Sciatic nerve (tissue), 2 donors: ENCODE measurements around the gene SLC25A13. TPM values are rescaled to one million over a fixed set of nuclear protein-coding genes. Genes with fewer than 3 reads are reported as not detected.
"Not testable (repeated sequence)": the region's sequence is repeated elsewhere in the genome, so short reads cannot be mapped to it uniquely, and the experiment has no call there.

Experiments
- ATAC-seq: fragments of 200-7000 bp; cut with Tn5 transposase; one replicate; pipeline ENCODE4 v1.9.1; 2020; ENCODE audit warnings: mild to moderate bottlenecking, moderate library complexity
- DNase-seq: peaks from one replicate; pipeline ENCODE4 v3.0.0-alpha.2; 2020; ENCODE audit warnings: low spot score
- intact Hi-C: fragments of 100-400 bp; cut with DNase I; formaldehyde crosslinking; loops from one replicate; pipeline ENCODE4 v1.14.2; 2022
- total RNA-seq: library from RNA; stranded (reverse); fragmentation: NEBNext Ultra II Directional; extraction: Animal tissue kit (Norgen Biotek cat#: 25700); gene quantifications from one replicate; pipeline ENCODE4 v1.2.1, GENCODE V29; 2021
- donor health status: DM: no; HTN: no; CAD: no.
- donor health status: DM: no; HTN: no; CAD: no.

SLC25A13 gene
- total RNA-seq, 1 donor from 2014 or later, result 33.5 TPM

DNA sequence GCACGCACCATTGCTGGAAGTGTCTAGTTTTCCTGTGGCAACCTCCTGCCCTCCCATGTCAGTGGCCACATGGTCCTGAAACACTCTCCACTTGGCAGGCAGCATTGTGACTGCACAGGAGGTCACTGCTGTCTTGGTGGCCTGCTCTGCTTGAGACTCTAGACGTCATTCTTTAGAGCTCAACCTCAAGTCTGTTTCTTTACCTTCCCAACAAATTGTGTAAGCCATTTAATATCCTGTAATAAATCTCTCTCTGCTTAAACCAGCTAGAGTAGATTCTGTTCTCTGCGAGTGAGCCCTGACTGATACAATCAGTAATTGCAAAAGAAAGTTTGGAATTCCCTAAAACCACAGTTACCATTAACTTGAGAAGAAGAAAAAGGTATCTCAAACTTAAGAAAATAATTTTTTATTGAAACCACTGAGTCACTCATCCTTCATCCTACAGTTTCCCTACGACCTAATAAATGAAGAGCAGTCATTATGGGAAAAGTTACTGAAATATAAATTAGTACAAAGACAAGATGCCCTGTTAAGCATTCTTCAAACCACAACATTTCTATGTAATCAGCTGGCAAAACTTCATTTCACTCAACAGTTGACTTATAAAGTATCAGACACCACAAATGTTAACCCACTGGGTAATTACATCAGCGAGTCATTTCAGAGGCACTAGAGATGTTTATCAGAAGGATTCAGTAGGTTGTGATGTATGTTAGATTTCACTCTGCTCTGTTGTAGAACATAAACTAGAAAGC, 18.0 kb downstream of the SLC25A13 start:
- DNase-seq (no peak), ATAC-seq (no peak)
- intact Hi-C loops, result no loop called here

DNA sequence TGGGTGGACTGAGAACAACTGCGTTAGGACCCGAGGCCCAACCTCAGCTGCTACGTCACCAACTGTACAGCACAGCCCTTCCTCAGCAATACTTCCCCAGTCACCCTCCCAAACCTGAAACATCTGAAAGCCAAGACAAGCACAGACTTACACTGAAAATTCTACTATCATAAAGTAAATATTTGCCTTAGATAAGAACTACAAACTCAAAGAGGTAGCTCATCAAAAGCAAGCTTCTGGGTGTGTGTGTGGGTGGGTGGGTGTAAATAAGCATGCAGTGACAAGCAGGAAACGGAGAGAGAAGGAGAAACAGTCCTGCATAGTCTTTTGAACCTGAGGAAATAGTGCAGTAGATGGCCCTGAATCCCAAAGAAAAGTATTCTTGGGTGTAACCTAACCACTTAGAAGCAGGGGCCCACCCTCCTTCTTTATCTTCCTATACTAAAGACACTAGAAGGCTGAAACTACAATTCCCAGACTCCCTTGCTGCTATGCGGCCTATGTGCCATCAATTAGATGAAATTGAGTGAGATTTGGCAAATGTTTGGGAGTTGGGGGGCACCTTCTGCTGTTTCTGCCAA, 18.7 kb downstream of the SLC25A13 start:
- ATAC-seq (no peak), DNase-seq (no peak)
- intact Hi-C loops, result no loop called here

DNA sequence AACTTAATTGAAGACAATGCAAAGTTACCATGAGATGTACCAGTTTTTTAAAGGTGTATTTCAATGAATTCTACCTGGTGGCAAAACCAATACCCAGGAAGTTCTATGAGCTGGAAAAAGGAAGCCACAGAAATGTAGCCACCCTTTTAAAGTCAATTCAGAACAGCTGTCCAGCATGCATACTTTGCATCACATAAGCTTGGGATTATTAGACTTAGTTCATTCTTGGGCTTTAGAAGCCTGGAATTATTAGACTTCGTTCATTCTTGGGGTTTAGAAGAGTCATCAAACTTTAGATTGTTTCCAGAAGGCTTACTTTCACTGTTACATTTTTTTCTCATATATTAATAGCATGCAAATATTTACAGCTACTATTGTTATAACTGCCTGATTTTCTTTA, 20.9 kb downstream of the SLC25A13 start:
- intact Hi-C loops, result no loop called here
- no peak for ATAC-seq

DNA sequence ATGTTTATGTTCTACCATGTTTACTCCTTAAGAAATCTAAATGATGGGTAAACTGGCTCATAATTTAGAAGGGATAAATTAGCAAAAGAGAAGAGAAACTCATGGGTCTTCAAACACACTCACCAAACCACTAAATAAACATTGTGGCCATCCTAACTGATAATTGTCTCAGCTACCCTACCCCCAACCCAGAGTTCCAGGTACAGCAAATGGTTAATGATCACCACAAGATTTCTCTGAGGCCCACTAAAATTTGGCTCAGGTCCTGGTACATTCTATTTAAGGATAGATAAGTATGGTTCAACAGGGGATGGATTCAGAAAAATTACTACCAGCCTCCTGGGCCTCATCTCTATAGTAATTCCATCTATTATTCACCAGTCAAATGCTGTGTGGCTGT, 21.4 kb downstream of the SLC25A13 start:
- intact Hi-C loops, result no loop called here
- DNase-seq, result no peak
- ATAC-seq, result no peak

More for the DNA sequence above, 20.9 kb downstream of the SLC25A13 start:
- no peak for DNase-seq

DNA sequence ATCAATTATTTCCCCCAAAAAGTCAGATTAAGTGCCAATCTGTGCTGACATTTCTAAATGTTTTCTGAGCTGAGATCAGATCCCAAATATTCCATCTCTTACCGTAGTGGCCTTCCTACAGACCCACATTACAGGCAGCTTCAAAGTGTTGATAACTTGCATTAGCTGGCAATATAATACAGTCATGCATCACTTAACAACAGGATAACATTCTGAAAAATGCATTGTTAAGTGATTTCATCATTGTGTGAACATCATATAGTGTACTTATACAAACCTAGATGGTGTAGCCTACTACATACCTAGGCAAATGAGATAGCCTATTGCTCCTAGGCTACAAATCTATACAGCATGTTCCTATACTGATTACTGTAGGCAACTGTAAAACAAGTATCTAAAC, 22.4 kb downstream of the SLC25A13 start:
- DNase-seq (no peak), ATAC-seq (no peak)
- intact Hi-C loops, result no loop called here

DNA sequence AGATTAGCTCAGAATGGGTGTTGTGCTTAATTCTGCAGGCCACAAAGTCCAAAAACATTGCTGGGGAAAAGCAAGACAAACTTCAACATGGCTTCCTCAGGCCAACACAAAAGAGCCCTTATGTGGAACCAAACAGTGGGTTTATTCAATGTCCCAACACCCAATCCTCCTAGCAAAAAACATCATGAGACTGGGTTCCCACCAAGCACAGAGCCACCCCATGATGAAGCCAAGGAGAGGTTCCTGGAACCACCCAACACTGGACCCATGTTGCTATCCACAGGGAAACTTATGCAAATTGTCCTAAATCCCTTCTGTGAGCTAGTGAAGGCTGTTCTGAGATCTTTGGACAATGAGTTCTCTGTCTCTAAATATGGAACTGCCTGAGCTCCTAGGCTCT, 24.0 kb downstream of the SLC25A13 start:
- peak; percentile 62 for ATAC-seq
- intact Hi-C loops, result no loop called here
- no peak for DNase-seq

DNA sequence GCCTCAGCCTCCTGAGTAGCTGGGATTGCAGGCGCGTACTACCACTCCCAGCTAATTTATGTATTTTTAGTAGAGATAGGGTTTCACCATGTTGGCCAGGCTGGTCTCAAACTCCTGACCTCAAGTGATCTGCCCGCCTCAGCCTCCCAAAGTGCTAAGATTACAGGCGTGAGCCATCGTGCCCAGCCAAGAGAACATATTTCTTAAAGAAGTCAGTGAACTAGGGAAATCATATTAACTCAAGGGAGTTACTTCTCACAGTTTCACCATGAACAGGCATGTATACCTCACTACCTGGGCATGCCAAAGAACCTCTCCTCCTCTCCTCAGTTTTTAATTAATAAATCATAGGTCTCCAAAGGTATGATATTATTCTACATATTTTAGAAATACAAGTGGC, 24.5 kb downstream of the SLC25A13 start:
- ATAC-seq, DNase-seq, intact Hi-C loops: not testable (repeated sequence)

DNA sequence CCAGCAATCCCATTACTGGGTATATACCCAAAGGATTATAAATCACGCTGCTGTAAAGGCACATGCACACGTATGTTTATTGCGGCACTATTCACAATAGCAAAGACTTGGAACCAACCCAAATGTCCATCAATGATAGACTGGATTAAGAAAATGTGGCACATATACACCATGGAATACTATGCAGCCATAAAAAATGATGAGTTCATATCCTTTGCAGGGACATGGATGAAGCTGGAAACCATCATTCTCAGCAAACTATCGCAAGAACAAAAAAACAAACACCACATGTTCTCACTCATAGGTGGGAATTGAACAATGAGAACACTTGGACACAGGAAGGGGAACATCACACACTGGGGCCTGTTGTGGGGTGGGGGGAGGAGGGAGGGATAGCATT, 28.0 kb downstream of the SLC25A13 start:
- intact Hi-C loops, ATAC-seq, DNase-seq: not testable (repeated sequence)

DNA sequence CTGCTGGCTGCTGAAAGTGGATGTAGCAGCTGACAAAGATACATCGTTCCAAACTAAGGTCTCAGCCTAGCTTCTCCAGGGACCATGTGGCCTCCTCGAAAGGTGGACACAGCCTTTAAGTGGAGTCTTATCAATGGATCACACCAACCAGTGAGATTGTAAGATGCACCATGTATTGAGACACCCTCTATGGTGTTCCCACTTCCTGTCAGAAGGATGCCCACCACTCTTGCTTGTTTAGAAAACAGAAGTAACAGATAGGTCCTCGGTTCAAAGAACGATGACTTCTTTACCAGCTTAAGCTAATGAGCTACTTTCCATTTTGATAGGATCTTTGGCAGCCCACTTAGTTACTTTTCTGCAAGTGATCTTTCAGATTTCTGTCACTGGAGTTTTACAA, 34.3 kb downstream of the SLC25A13 start:
- intact Hi-C loops, result no loop called here
- no peak for DNase-seq

DNA sequence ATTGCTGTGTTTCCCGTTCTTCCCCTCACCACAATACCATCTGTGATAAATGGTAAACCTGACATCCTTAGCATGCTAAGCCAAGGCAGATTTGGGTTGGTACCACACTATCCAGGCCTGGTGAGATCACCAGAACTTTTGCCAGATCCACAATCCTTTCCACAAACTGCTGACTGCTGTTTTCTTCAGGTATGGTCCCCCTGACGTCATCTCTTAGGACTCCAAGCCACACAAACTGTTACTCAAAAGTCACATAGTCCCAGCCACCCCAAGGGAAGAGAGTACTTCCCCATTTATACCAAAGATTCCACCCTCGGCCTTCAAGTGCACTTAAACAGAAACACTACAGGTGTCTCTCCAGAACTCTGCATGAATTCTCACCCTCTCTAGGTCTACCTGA, 34.8 kb downstream of the SLC25A13 start:
- intact Hi-C loops, result no loop called here
- ATAC-seq (no peak), DNase-seq (no peak)

More for the DNA sequence above, 34.3 kb downstream of the SLC25A13 start:
- no peak for ATAC-seq

DNA sequence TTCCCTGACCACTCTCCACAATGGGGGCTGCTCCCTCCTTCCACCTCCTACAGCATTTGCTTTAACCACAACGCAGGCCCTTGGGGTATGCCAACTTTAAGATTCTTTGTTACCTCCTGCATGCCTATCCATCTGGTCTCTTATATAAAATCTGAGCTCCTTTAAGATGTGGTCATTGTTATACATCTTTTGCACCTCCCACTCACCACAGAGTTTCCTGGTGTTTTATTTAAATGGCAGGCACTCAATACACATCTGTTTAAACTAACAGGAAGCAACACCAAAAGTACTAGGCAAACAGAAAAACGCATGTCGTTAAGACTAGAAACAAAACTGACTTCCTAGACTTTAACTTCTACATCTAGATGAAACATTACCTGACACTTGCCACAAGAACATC, 36.3 kb downstream of the SLC25A13 start:
- no peak for DNase-seq
- no peak for ATAC-seq
- intact Hi-C loops, result no loop called here

DNA sequence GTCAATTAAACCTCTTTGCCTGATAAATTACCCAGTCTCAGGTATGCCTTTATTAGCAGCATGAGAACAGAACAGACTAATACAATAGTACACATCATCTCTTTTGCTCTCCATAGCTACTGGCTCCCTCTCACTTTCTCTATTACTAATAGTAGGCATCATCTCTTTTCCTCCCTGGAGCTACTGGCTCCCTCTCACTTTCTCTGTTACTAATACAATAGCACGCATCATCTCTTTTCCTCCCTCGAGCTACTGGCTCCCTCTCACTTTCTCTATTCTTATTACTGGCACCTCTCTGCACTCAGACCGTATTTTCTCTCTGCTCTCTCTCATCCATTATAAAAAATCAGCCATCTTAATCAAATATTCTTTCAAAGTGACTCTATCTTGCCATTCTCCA, 37.1 kb downstream of the SLC25A13 start:
- intact Hi-C loops, result no loop called here
- ATAC-seq (no peak), DNase-seq (no peak)

DNA sequence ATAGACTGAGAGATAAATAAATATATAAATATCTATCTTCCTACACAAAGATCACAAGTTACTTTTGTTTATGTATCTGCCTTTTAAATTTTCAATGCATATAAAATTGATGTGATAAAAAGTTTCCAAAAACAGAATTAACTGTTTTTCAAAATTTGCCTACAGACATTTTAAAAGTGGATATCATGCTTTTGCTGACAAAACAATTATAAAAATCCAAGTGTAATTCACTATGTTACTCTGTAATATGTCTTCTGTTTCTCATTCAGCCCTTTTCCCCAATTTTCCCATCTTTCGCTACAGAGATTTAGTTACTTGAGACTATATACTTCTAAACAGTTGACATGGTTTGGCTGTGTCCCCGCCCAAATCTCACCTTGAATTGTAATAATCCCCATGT, 37.7 kb downstream of the SLC25A13 start:
- intact Hi-C loops, result no loop called here
- DNase-seq, result no peak
- ATAC-seq, result no peak

DNA sequence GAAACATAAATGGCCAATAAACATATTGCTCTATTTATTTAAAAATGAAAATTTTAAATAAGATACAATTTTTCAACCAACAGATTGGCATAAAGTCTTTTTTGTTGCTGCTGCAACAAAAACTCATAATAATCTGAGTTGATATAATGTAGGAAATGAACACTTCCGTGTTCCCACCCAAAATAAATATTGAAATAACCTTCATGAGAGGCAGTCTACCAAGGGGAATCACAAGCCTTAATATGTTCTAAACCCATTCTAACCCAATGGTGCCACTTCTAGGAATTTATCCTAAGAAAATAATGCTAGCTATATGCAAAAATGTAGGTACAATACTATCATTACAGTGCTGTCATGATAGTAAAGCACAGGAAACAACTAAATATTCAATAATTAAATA, 39.1 kb downstream of the SLC25A13 start:
- DNase-seq (no peak), ATAC-seq (no peak)
- intact Hi-C loops, result no loop called here

DNA sequence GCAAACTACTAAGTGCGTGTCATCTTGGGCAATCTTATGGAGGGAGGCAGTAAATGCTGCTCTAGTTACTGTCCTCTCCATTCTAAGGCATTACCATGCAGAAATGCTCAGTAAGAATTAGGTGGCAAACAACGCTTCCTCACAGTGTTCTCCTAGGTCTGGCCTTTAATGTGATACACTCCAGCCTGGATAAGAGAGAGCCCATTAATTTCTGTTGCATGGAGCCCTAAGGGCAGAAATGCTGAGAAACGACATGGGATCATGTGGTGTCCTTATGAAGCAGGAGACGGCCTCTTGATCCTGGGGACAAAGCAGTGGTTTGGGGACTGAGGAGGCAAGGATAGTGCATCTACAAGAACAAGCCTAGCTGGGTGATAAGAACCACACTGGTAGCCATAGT, 44.0 kb downstream of the SLC25A13 start:
- DNase-seq (no peak), ATAC-seq (no peak)
- intact Hi-C loops, result no loop called here

DNA sequence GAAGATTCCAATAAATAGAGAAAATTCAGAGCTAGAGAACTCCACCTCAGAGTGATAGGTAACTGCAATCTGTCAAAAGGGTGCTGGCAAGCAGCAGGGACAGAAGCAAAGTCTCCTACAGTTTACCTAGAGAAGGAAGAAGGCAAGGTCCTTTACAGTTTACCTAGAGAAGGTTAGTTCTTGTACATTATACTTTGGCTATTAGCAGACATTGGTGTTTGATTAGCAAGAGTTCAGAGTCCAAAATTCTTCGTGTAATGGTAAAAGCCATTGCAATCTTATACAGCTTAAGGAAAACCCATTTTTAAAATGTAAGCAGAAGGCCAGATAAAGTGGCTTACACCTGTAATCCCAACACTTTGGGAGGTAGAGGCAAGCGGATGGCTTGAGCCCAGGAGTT, 45.9 kb downstream of the SLC25A13 start:
- ATAC-seq, result no peak

DNA sequence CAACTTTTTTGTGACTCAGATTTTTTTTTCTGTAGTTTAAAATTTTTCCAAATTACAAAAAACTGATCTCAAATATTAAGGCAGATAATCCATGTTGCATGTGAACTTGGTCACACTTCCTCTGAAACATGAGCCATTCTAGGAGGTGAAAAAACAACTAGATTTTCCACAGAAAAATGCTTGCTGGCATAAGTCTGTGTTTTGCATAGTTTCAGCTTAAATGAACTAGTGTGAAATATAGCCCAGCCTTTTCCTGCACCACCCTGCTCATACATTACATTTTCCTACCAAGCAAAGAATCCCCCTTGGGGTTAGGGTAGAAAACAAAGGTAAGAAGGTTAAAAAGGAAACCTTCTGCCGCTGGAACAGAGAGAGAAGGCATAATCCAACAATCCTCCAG, 48.2 kb downstream of the SLC25A13 start:
- ATAC-seq, result no peak
- intact Hi-C loops, result no loop called here
- no peak for DNase-seq

More for the DNA sequence above, 45.9 kb downstream of the SLC25A13 start:
- intact Hi-C loops, result no loop called here
- no peak for DNase-seq

DNA sequence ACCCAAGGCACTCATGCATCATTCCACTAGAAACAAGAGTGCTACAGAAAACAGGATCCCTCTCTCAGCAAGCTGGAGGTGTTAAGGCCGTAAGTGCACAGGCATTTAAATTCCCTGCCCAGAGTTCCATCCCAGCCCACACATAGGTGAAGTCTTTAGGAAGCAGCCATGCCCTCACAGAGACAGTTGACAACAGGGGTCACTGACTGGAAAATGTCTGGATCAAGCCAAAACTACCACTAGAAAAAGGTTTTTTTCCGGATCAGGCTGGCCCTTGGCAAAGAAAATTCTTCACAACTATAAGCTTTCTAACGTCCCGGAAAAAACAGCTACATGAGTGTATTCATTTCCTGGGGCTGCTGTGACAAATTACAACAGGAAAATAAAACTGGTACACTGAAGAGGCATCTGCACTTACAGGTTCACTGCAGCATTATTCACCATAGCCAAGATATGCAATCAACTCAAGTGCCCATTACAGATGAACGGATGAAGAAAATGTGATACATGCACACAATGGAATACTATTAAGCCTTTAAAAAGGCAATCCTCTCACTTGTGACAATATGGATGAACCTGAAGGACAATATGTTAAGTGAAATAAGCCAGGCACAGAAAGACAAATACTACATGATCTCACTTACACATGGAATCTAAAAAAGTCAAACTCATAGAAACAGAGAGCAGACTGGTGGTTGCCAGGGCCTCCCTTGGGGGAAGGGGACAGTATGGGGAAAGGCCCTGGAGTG, 52.5 kb downstream of the SLC25A13 start:
- DNase-seq (no peak), ATAC-seq (no peak)
- intact Hi-C loops, result no loop called here

DNA sequence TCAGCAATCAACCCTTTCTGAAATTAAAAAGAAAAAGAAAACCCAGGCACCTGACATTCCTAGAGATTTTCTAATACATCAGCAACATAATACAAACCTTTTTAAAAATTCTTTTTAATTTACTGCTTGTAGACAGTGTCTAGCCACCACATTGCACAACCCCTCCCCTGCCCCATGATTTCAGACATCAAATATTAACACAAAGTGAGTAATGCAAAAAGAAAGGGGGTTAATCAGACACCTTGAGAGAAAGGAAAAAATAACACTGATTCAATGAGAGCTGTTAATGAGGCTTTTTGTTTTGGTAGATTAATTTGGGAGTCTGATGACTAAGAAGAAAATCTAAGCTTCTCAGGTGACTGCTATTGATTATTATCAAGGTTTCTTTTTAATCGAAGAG, 55.3 kb downstream of the SLC25A13 start:
- intact Hi-C loops, result loop anchor here (2.0 kb wide), 1 partner anchor 48 kb away; no protein-coding TSS in a partner anchor
- DNase-seq (no peak), ATAC-seq (no peak)

DNA sequence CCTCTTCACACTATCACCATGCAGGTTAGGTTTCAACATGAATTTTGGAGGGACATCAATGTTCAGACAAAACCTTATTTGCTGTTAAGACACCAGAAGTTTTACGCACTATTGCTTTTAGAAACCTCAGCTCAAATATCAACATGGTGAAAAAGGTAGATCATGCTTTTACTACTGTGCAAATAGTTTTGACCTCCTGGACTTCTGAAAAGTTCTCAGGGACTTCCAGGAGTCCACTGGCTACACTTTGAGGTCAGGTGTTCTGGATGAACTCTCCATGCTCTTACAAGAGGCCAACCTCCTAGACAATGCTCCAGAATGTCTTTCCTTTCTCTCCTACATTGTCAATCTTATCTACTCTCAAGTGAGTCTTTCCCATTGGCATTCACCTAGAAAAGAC, 55.9 kb downstream of the SLC25A13 start:
- intact Hi-C loops, result loop anchor here (2.0 kb wide), 1 partner anchor 47 kb away; no protein-coding TSS in a partner anchor
- ATAC-seq (no peak), DNase-seq (no peak)
